HG03196 (cell line): ENCODE results near the gene NR2F2.

ENCODE experiments used
- ATAC-seq: cut with Tn5 transposase; IDR thresholded peaks from one replicate; pipeline ENCODE4 v1.9.1; 2021; ENCODE audit not compliant: unreplicated experiment

NR2F2 gene

GRCh38 chr15:96341513-96342405, 11.3 kb downstream of the NR2F2 start:
- ATAC-seq: no peak

DNA sequence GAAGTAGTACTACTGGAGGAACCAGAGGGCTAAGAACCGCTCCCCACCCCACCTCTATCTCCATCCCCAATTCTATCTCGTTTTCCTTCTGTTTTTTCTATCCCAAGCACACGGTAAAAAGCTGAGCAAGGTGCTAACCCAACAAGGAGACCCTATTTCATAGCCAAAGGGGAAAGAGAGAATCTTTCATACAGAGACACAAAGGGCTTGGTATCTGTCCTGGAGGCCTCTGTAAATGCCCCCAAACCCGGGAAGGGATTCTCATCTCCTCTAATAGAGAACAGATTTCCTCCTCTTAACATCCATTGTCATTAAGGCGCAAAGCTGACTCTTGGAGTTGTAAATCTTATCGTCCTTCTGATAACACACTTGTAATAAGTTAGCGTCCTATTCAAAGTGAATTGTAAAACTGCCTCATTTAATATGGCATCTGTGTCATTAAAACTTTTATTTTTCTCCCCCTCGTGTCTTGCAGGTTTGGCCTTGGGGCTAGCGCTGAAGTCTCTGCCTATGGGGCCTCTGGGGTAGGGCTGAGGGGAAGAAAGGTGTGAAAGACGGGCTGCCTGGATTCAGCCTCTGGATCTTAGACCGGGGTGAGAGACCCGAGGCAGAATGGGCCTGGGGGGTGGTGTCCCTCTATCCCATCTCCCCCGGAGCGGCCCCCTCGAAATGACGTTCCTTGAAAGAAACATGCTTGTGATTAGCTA, 12.1 kb downstream of the NR2F2 start:
- ATAC-seq: no peak

DNA sequence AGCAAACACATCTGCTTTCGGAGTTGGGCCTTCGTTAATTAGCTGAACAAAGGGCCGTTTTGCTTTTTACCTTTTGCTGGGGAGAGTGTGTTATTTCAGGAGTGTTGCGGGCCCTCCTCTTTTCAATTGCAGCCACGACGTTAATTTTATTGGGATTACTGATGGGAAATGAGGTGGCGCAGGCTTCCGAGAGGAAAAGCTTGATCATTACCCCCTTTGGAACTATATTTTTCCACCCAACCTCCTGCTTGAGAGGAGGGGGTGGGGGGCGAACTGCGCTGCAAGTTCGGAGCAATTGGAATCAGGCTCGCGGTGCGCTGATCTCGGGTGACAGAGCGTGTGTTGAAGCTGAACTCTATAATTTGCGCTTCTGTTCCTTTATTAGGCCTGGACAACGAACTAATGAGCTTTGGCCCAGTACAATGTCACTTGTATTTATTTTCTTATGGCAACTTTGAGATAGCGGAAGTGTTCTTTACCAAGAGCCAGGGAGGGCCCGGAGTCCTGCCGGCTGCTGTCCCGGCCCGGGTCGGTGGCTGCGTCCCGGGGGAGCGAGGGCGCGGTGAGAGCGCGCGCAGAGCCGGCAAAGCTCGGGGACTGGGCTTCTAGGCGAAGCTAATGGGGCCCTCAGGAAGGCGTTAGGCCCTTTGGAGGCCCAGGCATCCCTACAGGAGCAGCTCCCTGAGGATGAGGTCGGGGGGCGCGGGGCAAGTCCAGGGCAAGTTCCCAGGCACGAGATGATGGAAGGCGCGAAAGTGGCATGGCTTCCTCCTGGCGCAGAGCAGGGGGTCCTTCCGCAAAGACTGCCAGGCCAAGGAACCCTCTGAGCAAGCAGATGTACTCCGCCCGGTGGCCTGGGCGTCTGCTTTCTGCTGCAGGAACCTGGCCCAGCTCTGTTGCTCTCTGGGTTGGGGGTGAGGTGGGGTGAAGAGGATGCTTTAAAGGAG, 12.9 kb downstream of the NR2F2 start:
- no peak for ATAC-seq

- ATAC-seq: no peak
Measured at GRCh38 chr15:96344060-96344705, 13.7 kb downstream of the NR2F2 start.

DNA sequence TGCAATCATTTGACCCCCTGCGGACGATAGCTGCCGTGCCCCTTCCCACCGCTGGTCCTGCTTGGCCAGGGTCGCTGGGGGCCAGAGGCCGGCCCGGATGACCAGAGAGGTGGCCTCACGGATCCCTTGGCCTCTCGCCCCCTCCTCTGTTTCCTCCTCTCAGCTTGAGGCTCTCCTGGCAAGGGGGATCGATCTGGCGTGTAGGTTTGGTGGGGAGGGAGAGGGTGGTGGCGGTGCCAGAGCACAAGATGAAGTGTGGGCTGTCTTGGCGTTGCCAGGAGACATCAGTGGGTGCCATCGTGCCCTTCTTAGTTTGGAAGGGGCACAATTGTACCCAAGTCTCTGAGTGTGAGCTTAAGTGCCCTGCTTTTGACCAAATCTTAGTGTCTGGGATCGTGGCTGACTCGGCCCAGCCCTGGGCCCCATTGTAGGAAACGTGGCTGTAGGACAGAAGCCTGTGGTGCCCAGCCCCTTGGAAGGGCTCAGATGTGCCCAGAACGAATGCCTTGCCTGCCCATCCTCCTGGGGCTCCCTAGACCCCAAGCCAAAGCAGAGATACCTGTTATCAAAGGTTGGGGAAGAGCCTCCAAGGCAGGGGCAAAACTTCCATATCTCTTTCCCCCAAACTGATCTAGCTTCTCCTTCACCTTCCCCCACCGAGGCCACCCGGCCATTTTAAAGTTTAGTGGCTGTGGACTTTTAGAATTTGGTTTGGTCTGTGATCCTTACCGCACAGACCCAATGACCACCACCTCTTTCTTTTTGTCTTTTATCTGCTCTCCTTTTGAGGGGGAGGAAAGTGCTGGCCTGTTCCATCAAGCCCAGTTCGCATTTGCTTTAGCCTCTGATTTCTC, 14.4 kb downstream of the NR2F2 start:
- ATAC-seq: no peak

GRCh38 chr15:96345560-96346399, 15.3 kb downstream of the NR2F2 start:
- peak; percentile 53 for ATAC-seq

- no peak for ATAC-seq
Measured at GRCh38 chr15:96346409-96346970, 16.0 kb downstream of the NR2F2 start.

DNA sequence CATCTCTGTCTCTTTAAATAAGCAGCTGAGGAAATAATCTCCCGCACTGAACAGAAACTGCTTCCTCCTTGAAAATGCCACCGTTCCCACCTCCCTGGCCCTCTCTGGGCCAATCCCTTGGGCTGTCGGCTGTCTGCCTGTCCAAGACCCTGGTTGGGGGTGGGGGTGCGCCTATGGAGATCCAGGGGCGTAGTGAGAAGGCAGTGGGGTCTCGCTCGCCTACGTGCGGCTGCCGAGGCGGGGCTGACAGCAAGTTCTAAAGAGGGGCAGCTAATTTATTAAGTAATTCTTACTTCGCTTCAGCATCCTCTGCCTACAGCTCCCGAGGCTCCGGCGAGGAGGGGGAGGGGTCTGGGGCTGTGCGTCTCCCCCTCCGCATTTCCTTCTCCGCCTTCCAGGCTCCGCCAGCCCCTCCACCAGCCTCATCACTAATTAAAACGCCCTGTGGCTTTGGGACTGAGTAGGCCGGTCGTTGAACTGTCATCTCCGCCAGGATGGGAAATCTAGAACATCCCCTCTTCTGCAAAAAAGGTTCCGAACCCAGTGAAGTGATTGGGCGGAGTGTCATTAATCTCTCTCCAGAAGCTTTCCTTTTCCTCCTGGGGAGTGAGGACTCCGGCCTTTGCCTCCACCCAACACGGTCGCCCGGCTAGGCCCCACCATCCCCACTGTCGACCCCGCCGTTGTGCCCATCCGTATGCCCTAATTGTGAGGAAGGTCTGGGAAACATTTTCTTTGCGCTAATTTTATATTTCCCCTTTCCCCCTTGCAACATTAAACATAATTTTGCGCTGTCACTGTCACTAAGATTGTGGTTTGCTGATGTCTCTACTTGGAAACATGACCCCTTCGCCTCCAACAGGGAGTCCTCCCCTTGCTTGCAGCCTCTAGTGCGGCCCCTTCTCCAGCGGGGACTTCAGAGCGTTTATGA, 16.9 kb downstream of the NR2F2 start:
- no peak for ATAC-seq

DNA sequence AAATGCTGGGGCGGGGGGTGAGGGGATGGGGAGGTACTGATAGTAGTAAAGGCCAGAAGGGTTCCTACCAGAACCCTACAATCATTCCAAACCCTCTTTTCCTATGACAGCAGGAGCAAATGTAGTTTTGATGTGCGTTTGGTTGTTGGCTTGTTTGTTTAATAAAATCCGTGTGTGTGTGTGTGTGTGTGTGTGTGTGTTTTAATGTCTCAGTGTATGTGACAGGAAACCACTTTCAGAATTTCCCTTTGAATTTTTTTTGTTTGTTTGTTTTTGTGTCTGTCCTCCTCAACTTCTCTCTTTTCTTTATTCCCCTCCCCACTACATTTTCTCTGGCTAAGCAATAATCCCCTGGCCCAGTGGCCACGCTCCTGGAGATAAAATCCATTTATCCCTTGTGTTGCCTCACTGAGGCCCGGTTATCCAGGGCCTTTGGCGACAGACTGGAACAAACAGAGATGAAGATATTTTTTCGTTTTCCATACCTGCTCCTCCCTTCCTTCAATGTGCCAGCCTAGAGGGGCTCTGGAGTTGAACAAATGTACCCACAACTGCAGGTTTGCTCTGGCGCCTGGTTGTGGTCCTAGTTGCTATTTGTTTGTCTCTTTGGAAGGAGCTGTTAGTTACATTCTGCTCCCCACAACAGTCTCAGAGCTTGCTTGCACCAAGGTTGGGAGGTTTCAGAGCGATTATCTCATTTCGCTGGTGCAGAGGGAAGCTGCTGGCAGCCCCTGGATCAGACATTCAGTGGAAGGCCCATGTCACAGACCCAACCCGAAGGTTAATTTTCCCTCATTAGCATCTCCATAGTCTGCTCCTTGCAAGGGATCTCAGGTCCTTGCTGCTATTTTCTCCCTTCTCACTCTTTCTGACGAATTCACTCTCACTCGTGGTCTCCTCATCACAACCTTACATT, 17.9 kb downstream of the NR2F2 start:
- no peak for ATAC-seq

- ATAC-seq: no peak
Measured at GRCh38 chr15:96349034-96349856, 18.7 kb downstream of the NR2F2 start.

DNA sequence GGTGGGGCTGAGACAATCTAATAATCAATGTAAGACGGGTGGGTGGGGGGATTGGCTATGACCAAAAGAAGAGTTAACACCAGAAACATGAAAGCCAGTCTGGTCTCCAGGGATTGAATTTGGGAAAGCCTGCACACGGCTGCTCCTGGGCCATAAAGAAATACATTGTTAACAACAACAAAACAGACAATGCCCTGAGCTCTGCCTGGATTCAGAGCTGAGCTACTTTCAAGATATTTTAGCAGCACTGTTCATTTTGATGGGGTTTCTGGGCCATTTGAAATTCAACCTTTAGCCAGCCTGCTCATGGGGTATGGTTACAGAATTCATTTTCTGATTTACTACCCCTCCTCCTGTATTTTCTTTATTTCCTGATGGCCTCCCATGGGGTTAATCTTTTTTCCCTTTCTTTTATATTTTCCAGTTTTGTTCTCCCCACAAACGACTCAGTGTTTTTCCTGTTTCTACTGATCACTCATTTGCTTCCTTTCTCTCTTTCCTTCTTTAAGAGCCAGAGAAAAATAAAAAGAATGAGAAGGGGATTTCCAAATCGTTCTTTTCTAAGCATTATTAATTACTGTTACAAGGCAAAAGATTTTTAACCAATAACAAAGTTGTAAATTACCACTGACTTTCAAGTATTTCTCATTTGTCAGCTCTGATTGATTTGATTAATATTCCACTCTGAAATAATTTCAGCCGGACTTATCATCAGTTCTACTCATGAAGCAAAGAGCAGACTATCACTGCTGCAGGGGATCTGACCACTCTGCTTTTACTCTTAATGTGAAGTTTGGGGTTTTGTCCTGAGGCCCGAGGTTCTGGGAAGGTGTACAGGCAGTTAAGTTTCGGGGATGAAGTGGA, 19.6 kb downstream of the NR2F2 start:
- ATAC-seq: no peak

- no peak for ATAC-seq
Measured at GRCh38 chr15:96350934-96351724, 20.6 kb downstream of the NR2F2 start.

- ATAC-seq: no peak
Measured at GRCh38 chr15:96351761-96352603, 21.5 kb downstream of the NR2F2 start.
